IMR-90 (cell line): ENCODE measurements around the gene BMERB1. TPM values are rescaled to one million over a fixed set of nuclear protein-coding genes. Genes with fewer than 3 reads are reported as not detected.
A peak's percentile ranks its signal among the peaks of the same experiment; 100 is the strongest.

Experiments
- ATAC-seq: fragments of 200-7000 bp; cut with Tn5 transposase; 2 replicates; pipeline ENCODE4 v1.9.1; 2020; ENCODE audit warnings: low read depth, mild to moderate bottlenecking, moderate library complexity
- BruUV-seq: library from RNA; stranded (reverse); fragments of 400-500 nt; replicated peaks from 2 replicates; lab custom pipeline; 2021; lab: Mats Ljungman, UMichigan
- CTCF ChIA-PET: fragments of 300-600 bp; formaldehyde crosslinking; extraction: SDS; loops from one replicate; lab custom pipeline; 2021; ENCODE audit warnings: antibody characterized with exemption; lab: Yijun Ruan, JAX
- POLR2A ChIA-PET: fragments of 300-600 bp; sonication (Branson Sonifier 250); formaldehyde crosslinking; loops from one replicate; lab custom pipeline; 2022; ENCODE audit warnings: antibody characterized with exemption; ENCODE audit not compliant: unreplicated experiment; lab: Charles Lee
- DNase-seq: peaks from one replicate; pipeline ENCODE4 v3.0.0; 2013
- H2AFZ ChIP-seq: replicated peaks from 2 replicates; pipeline ENCODE3; 2013; ENCODE audit warnings: low read length, mild to moderate bottlenecking; ENCODE audit not compliant: poor library complexity
- H2AK5ac ChIP-seq: 2 replicates; pipeline ENCODE4 v1.6.1; 2013; ENCODE audit warnings: low read depth, low read length, inconsistent platforms
- H2AK9ac ChIP-seq: replicated peaks from 2 replicates; pipeline ENCODE3; 2013; ENCODE audit warnings: mild to moderate bottlenecking, low read depth, low read length, moderate library complexity; ENCODE audit not compliant: poor library complexity
- H2BK120ac ChIP-seq: 2 replicates; pipeline ENCODE4 v1.6.1; 2013; ENCODE audit warnings: low read depth, low read length, inconsistent platforms
- H2BK15ac ChIP-seq: 3 replicates; pipeline ENCODE4 v1.6.1; 2013; ENCODE audit warnings: low read depth, low read length, inconsistent platforms
- H2BK20ac ChIP-seq: 2 replicates; pipeline ENCODE4 v1.6.1; 2013; ENCODE audit warnings: low read depth, mild to moderate bottlenecking, inconsistent platforms, low read length, moderate library complexity
- H2BK5ac ChIP-seq: 2 replicates; pipeline ENCODE4 v1.6.1; 2013; ENCODE audit warnings: mild to moderate bottlenecking, low read depth, low read length, inconsistent platforms; ENCODE audit not compliant: poor library complexity, severe bottlenecking
- H3K14ac ChIP-seq: replicated peaks from 2 replicates; pipeline ENCODE4 v1.6.1; 2013; ENCODE audit warnings: low read depth, low read length, inconsistent platforms
- H3K18ac ChIP-seq: 2 replicates; pipeline ENCODE4 v1.6.1; 2013; ENCODE audit warnings: low read depth, low read length, control low read depth
- H3K23ac ChIP-seq: 2 replicates; pipeline ENCODE4 v1.6.1; 2013; ENCODE audit warnings: low read depth, low read length, inconsistent platforms
- H3K27ac ChIP-seq: 2 replicates; pipeline ENCODE4 v1.5.1; 2013; ENCODE audit warnings: mild to moderate bottlenecking, control low read depth, low read length; ENCODE audit not compliant: insufficient read depth
- H3K27me3 ChIP-seq: 2 replicates; pipeline ENCODE4 v1.6.1; 2013; ENCODE audit warnings: low read length; ENCODE audit not compliant: control insufficient read depth, insufficient read depth
- H3K36me3 ChIP-seq: 2 replicates; pipeline ENCODE4 v1.6.1; 2013; ENCODE audit warnings: low read length, mixed read lengths; ENCODE audit not compliant: control insufficient read depth, insufficient read depth
- H3K4ac ChIP-seq: 2 replicates; pipeline ENCODE4 v1.6.1; 2013; ENCODE audit warnings: low read depth, low read length, inconsistent platforms
- H3K4me1 ChIP-seq: 2 replicates; pipeline ENCODE4 v1.6.1; 2013; ENCODE audit warnings: low read length, mixed read lengths; ENCODE audit not compliant: control insufficient read depth, insufficient read depth
- H3K4me2 ChIP-seq: 2 replicates; pipeline ENCODE4 v1.6.1; 2013; ENCODE audit warnings: low read depth, mild to moderate bottlenecking, control low read depth, low read length, moderate library complexity
- H3K4me3 ChIP-seq: 2 replicates; pipeline ENCODE4 v1.5.1; 2013; ENCODE audit warnings: low read depth, mild to moderate bottlenecking, control low read depth, low read length, moderate library complexity; ENCODE audit not compliant: insufficient read depth
- H3K56ac ChIP-seq: 2 replicates; pipeline ENCODE4 v1.6.1; 2013; ENCODE audit warnings: low read length, inconsistent platforms; ENCODE audit not compliant: insufficient read depth; ENCODE audit errors: extremely low read depth
- H3K79me1 ChIP-seq, 2 experiments: 2 replicates each; pipeline ENCODE4 v1.6.1; 2013; ENCODE audit warnings: low read length in 2 of 2, inconsistent platforms in 1 of 2, low read depth in 1 of 2
- H3K9ac ChIP-seq: 2 replicates; pipeline ENCODE4 v1.6.1; 2013; ENCODE audit warnings: low read depth, low read length, control low read depth
- H3K9me1 ChIP-seq: 2 replicates; pipeline ENCODE4 v1.6.1; 2013; ENCODE audit warnings: low read length, inconsistent platforms; ENCODE audit not compliant: insufficient read depth
- H3K9me3 ChIP-seq: 2 replicates; pipeline ENCODE4 v1.6.1; 2013; ENCODE audit warnings: low read length; ENCODE audit not compliant: control insufficient read depth, insufficient read depth
- H4K20me1 ChIP-seq: 2 replicates; pipeline ENCODE4 v1.6.1; 2013; ENCODE audit warnings: low read length, inconsistent platforms; ENCODE audit not compliant: insufficient read depth
- H4K5ac ChIP-seq: 2 replicates; pipeline ENCODE4 v1.6.1; 2013; ENCODE audit warnings: mild to moderate bottlenecking, low read depth, low read length, control low read depth
- H4K8ac ChIP-seq, 2 experiments: 2 replicates each; pipeline ENCODE4 v1.6.1; 2013; ENCODE audit warnings: low read depth in 2 of 2, low read length in 2 of 2, control low read depth in 1 of 2, inconsistent platforms in 1 of 2
- H4K91ac ChIP-seq: 2 replicates; pipeline ENCODE4 v1.6.1; 2013; ENCODE audit warnings: low read depth, low read length, inconsistent platforms; ENCODE audit not compliant: insufficient read depth
- CHD1 ChIP-seq: IDR thresholded peaks from 2 replicates; pipeline ENCODE4 v1.6.1; 2012; ENCODE audit warnings: low read depth, low read length, improper control_type of control experiment
- RAD21 ChIP-seq: IDR thresholded peaks from 2 replicates; pipeline ENCODE4 v1.6.1; 2012; ENCODE audit warnings: low read length, improper control_type of control experiment
- RFX5 ChIP-seq: IDR thresholded peaks from 2 replicates; pipeline ENCODE4 v1.8.0; 2012; ENCODE audit warnings: low read depth, mild to moderate bottlenecking, low read length, moderate library complexity
- USF2 ChIP-seq: fragments of 150-350 bp; IDR thresholded peaks from 2 replicates; pipeline ENCODE4 v1.6.1; 2017; ENCODE audit warnings: mild to moderate bottlenecking, antibody characterized with exemption, low read length, low read depth
- WGBS, 2 experiments: methylation state at CpG; one replicate each; pipeline versions ENCODE4 v1.1.5 to v1.1.7; 2013; ENCODE audit warnings: missing lambda C conversion rate in 2 of 2; ENCODE audit not compliant: insufficient read length in 1 of 2; ENCODE audit errors: extremely low coverage in 2 of 2; 5-methylcytosine and 5-hydroxymethylcytosine counted together
- dilution Hi-C: fragments of 300-500 bp; cut with HindIII; formaldehyde crosslinking; loops from one replicate; pipeline ENCODE4 v1.14.3; 2018; ENCODE audit warnings: low sequenced_read_pairs; ENCODE audit not compliant: unreplicated experiment
- in situ Hi-C: fragments of 300-500 bp; cut with MboI; formaldehyde crosslinking; loops from 3 replicates; pipeline ENCODE4 v1.14.3; 2019; ENCODE audit warnings: low sequenced_read_pairs, inconsistent platforms, mixed read lengths
- intact Hi-C: fragments of 100-400 bp; cut with micrococcal nuclease; formaldehyde crosslinking; loops from 2 replicates; pipeline ENCODE4 v1.10.0; 2022
- polyA plus RNA-seq, 3 experiments: library from polyadenylated mRNA; depleted of rRNA; stranded (reverse); fragments of >200 nt; gene quantifications; 2 replicates each; pipeline ENCODE4 v1.2.3, GENCODE V29; 2012; ENCODE audit warnings: low replicate concordance in 1 of 3
- total RNA-seq: library from RNA; depleted of rRNA; stranded (reverse); fragments of >200 nt; gene quantifications from 2 replicates; pipeline ENCODE4 v1.2.3, GENCODE V29; 2012

The BMERB1 gene
- total and polyA plus RNA-seq, 2 of the 4 experiments (the other 2 are of a cell fraction): 22.6 to 32.9 TPM

GRCh38 chr16:15548482-15548891 is 114.1 kb downstream of the BMERB1 start:
- Histone ChIP-seq H3K36me3 (no peaks in the 10 kb centered on the region; the same call in none of the 2 replicates), H3K4me3 (no peak overlapping the region), H2BK5ac (no peak overlapping the region), H3K27me3 (no peaks in the 10 kb centered on the region), H2AFZ (no peak overlapping the region), H2AK9ac (no peak overlapping the region), H3K14ac (no peak overlapping the region), H3K56ac (no peak overlapping the region), H3K9ac (no peak overlapping the region), H3K23ac (no peak overlapping the region), H3K9me3 (no peaks in the 10 kb centered on the region), H2BK20ac (no peak overlapping the region), H4K91ac (no peak overlapping the region), H3K9me1 (peaks cover 3% of the 10 kb centered on the region; the same call in 1 of the 2 replicates), H3K18ac (no peak overlapping the region), H3K4ac (no peak overlapping the region), H2AK5ac (no peak overlapping the region), H3K79me1 (peaks cover 0 to 5% of the 10 kb centered on the region in 2 experiments; a peak in 3 of 4 replicates), H4K5ac (no peak overlapping the region), H3K27ac (no peak overlapping the region), H2BK15ac (no peak overlapping the region), H3K4me2 (no peak overlapping the region), H4K8ac (no peak overlapping the region), H3K4me1 (0 out of 2 replicates have a peak, but pooled peaks cover 1% of the 10 kb centered on the region), H4K20me1 (peaks cover 15% of the 10 kb centered on the region), H2BK120ac (no peak overlapping the region)
- ATAC-seq (0 out of 2 replicates have a peak, but pooled peaks have one; percentile 30), DNase-seq (peak; percentile 16)
- POLR2A ChIA-PET: no interaction called here
- no TSS peak for BruUV-seq
- intact Hi-C loops (no loop called here), dilution Hi-C loops (no loop called here), in situ Hi-C loops (no loop called here)
- CTCF ChIA-PET: no interaction called here
- TF ChIP-seq USF2 (no peak), RAD21 (no peak), RFX5 (no peak), CHD1 (no peak)
- WGBS, 2 experiments: no CpG with 5 or more reads among the region's 3 CpGs
